Lower leg skin (tissue), 4 donors: ENCODE measurements around the gene TMEM97. TPM values are rescaled to one million over a fixed set of nuclear protein-coding genes. Genes with fewer than 3 reads are reported as not detected.

ENCODE experiments used
- DNase-seq, 2 donors: peaks; one replicate each; pipeline ENCODE4 v3.0.0-alpha.2; 2019; ENCODE audit warnings: low spot score in 2 of 2
- H3K4me3 ChIP-seq: fragments of 200-600 bp; sonication (generic); 2 replicates; pipeline ENCODE4 v1.5.1; 2017; ENCODE audit warnings: mild to moderate bottlenecking, low read depth; ENCODE audit not compliant: poor library complexity, severe bottlenecking
- CTCF ChIP-seq, 3 donors: fragments of 450-650 bp; IDR thresholded peaks; one replicate each; pipeline ENCODE4 v1.5.1; 2016; ENCODE audit warnings: antibody characterized with exemption in 3 of 3, mild to moderate bottlenecking in 3 of 3, moderate library complexity in 2 of 3
- POLR2A ChIP-seq, 2 donors: fragments of 450-650 bp; IDR thresholded peaks; one replicate each; pipeline ENCODE4 v1.6.1; 2016 to 2017; ENCODE audit warnings: antibody characterized with exemption in 2 of 2, mild to moderate bottlenecking in 1 of 2, moderate library complexity in 1 of 2
- WGBS, 2 donors: methylation state at CpG; one replicate each; pipeline ENCODE4 v1.1.5; 2018; 5-methylcytosine and 5-hydroxymethylcytosine counted together
- intact Hi-C: fragments of 100-400 bp; cut with DNase I; formaldehyde crosslinking; loops from one replicate; pipeline ENCODE4 v1.15.0; 2023; ENCODE audit warnings: low total_unique reads
- total RNA-seq, 4 donors: library from RNA; depleted of rRNA; stranded (reverse); fragments of >200 nt; gene quantifications; one replicate each; pipeline ENCODE4 v1.1.0, GENCODE V29; 2016

TMEM97 gene
- total RNA-seq, 4 donors from 2014 or later, result 5.7 to 18.6 (median 10.4) TPM

- TF ChIP-seq POLR2A (IDR thresholded peaks at IDR 0.05) (no peak), CTCF (IDR thresholded peaks at IDR 0.05) (no peak)
- intact Hi-C loops, result no loop called here
- no peak overlapping the region for H3K4me3 ChIP-seq
- peak in 1 of 2 donors; percentile 40 for DNase-seq
- 76 to 77% methylated on average over 1 of the region's 1 CpG for WGBS, 2 donors
These were observed 14.2 kb downstream of the TMEM97 start for GRCh38 chr17:28333083-28333746.

GRCh38 chr17:28334171-28334570, 15.2 kb downstream of the TMEM97 start:
- intact Hi-C loops, result no loop called here
- H3K4me3 ChIP-seq, result no peak overlapping the region
- WGBS, 2 donors, result 41 to 51% methylated on average over 6 of the region's 6 CpGs
- no peak for TF ChIP-seq CTCF (IDR thresholded peaks at IDR 0.05)
- no peak for TF ChIP-seq POLR2A (IDR thresholded peaks at IDR 0.05)
- DNase-seq, result no peak

GRCh38 chr17:28334666-28335200, 15.7 kb downstream of the TMEM97 start:
- intact Hi-C loops, result no loop called here
- DNase-seq, result no peak
- 5 to 8% methylated on average over 18 of the region's 18 CpGs for WGBS, 2 donors
- TF ChIP-seq CTCF (IDR thresholded peaks at IDR 0.05), result no peak
- H3K4me3 ChIP-seq, result peak overlapping the region; percentile 76

- WGBS, 2 donors, result 1% methylated on average over 57 to 59 of the region's 62 CpGs
- no peak for TF ChIP-seq CTCF (IDR thresholded peaks at IDR 0.05)
- TF ChIP-seq POLR2A (IDR thresholded peaks at IDR 0.05), result peak in 1 of 2 donors; percentile 44
- peak; percentile 99 for DNase-seq
- H3K4me3 ChIP-seq, result peak within 1 kb of the TSS; percentile 80
- intact Hi-C loops, result no loop called here
These were observed 16.4 kb downstream of the TMEM97 start, which contains the start of the genes IFT20 and TNFAIP1 for GRCh38 chr17:28335201-28335958. IFT20 (minus strand) TSS chr17:28335472; CDS start chr17:28331985, 3,487 bp downstream. TNFAIP1 (plus strand) TSS chr17:28335761; CDS start chr17:28339522, 3,761 bp downstream.

- 4 to 5% methylated on average over 29 of the region's 29 CpGs for WGBS, 2 donors
- intact Hi-C loops, result no loop called here
- DNase-seq, result peak; percentile 51 to 90
- TF ChIP-seq POLR2A (IDR thresholded peaks at IDR 0.05), result no peak
- no peak for TF ChIP-seq CTCF (IDR thresholded peaks at IDR 0.05)
- peak overlapping the region; percentile 80 for H3K4me3 ChIP-seq
These were observed 17.2 kb downstream of the TMEM97 start for GRCh38 chr17:28335959-28336871.
